HepG2 (cell line): ENCODE measurements around the gene TMOD3. TPM values are rescaled to one million over a fixed set of nuclear protein-coding genes. Genes with fewer than 3 reads are reported as not detected.
A peak's percentile ranks its signal among the peaks of the same experiment; 100 is the strongest.

Experiments used
- BCLAF1 ChIP-seq: fragments of 450-650 bp; IDR thresholded peaks from 2 replicates; pipeline ENCODE4 v1.6.1; 2017; ENCODE audit warnings: mild to moderate bottlenecking
- CTCF ChIP-seq: sonication (generic); formaldehyde crosslinking; IDR thresholded peaks from 2 replicates; pipeline ENCODE4 v1.5.0; 2020; ENCODE audit warnings: mild to moderate bottlenecking, missing genetic modification reagents, moderate library complexity
- DMAP1 ChIP-seq: IDR thresholded peaks from 2 replicates; pipeline ENCODE4 v1.6.1; 2016
- HIC2 ChIP-seq: sonication (generic); formaldehyde crosslinking; IDR thresholded peaks from 2 replicates; pipeline ENCODE4 v1.9.0; 2022; ENCODE audit warnings: low read depth, missing genetic modification reagents
- IKZF5 ChIP-seq: IDR thresholded peaks from 2 replicates; pipeline ENCODE4 v1.6.1; 2018; ENCODE audit warnings: missing genetic modification reagents, mild to moderate bottlenecking, missing compliant biosample characterization
- KDM6A ChIP-seq: IDR thresholded peaks from 2 replicates; pipeline ENCODE4 v1.6.1; 2016; ENCODE audit warnings: low read depth
- LRRFIP1 ChIP-seq: sonication (generic); formaldehyde crosslinking; conservative IDR thresholded peaks from 2 replicates; pipeline ENCODE4 v1.4.0; 2020; ENCODE audit warnings: missing genetic modification reagents
- MED8 ChIP-seq: sonication (generic); formaldehyde crosslinking; IDR thresholded peaks from 2 replicates; pipeline ENCODE4 v1.8.1; 2023; ENCODE audit warnings: mild to moderate bottlenecking, missing genetic modification reagents; ENCODE audit not compliant: insufficient replicate concordance
- MXI1 ChIP-seq: IDR thresholded peaks from 3 replicates; pipeline ENCODE4 v1.6.1; 2012; ENCODE audit warnings: low read depth, low read length, inconsistent platforms, borderline replicate concordance
- NFE2L2 ChIP-seq: fragments of 150-350 bp; IDR thresholded peaks from 2 replicates; pipeline ENCODE4 v1.6.1; 2014; ENCODE audit warnings: low read length
- SMC3 ChIP-seq: IDR thresholded peaks from 2 replicates; pipeline ENCODE4 v1.6.1; 2011; ENCODE audit warnings: low read length, improper control_type of control experiment
- ZBTB37 ChIP-seq: sonication (generic); formaldehyde crosslinking; IDR thresholded peaks from 2 replicates; pipeline ENCODE4 v1.4.0; 2020; ENCODE audit warnings: mild to moderate bottlenecking, missing genetic modification reagents
- ZNF17 ChIP-seq: sonication (generic); formaldehyde crosslinking; IDR thresholded peaks from 2 replicates; pipeline ENCODE4 v1.5.0; 2020; ENCODE audit warnings: mild to moderate bottlenecking, missing genetic modification reagents
- ZNF234 ChIP-seq: sonication (generic); formaldehyde crosslinking; conservative IDR thresholded peaks from 2 replicates; pipeline ENCODE4 v1.5.1; 2020; ENCODE audit warnings: mild to moderate bottlenecking, missing genetic modification reagents
- polyA plus RNA-seq, 8 experiments: library from polyadenylated mRNA; depleted of rRNA in 3 of 8; stranded (reverse) in 7 of 8; unstranded in 1 of 8; fragments of >200 nt; fragmentation: Illumina TruSeq in 4 of 8; extraction: Trizol in 4 of 8; gene quantifications; 2 replicates each; pipeline versions ENCODE4 v1.2.1 to v1.2.3, GENCODE V29; 2011 to 2016; ENCODE audit warnings: low read depth in 4 of 8, missing spikeins in 1 of 8, mixed read lengths in 1 of 8; ENCODE audit not compliant: insufficient read depth in 1 of 8
- total RNA-seq, 5 experiments: library from RNA; depleted of rRNA; stranded (reverse); fragments of >200 nt; fragmentation: Illumina TruSeq; extraction: Trizol; gene quantifications; 2 replicates each; pipeline ENCODE4 v1.2.3, GENCODE V29; 2016; ENCODE audit warnings: low read depth in 1 of 5

TMOD3 gene
- total and polyA plus RNA-seq, 2 of the 13 experiments (the other 11 are each of a cell fraction or from before 2014, with no cell fraction given), result 5.1 to 23.2 TPM

GRCh38 chr15:51907136-51907862 is 77.8 kb downstream of the TMOD3 start (continued):
- peak; percentile 62; the same call in 1 of the 3 replicates for TF ChIP-seq MXI1
- TF ChIP-seq LRRFIP1 (CRISPR knock-in tag), result no peak
- peak; percentile 26; the same call in 1 of the 2 replicates for TF ChIP-seq DMAP1 (CRISPR knock-in tag)
- TF ChIP-seq MED8, result no peak
- no peak for TF ChIP-seq ZNF17 (CRISPR knock-in tag)
- TF ChIP-seq HIC2 (CRISPR knock-in tag), result no peak
- TF ChIP-seq BCLAF1, result no peak
- no peak for TF ChIP-seq ZNF234
- no peak for TF ChIP-seq KDM6A (CRISPR knock-in tag)
- TF ChIP-seq IKZF5 (CRISPR knock-in tag), result 0 out of 2 replicates have a peak, but pooled peaks have one; percentile 46
- TF ChIP-seq SMC3, result peak; percentile 57; the same call in 1 of the 2 replicates
- no peak for TF ChIP-seq NFE2L2
- peak; percentile 68 for TF ChIP-seq CTCF (CRISPR knock-in tag)
- 0 out of 2 replicates have a peak, but pooled peaks have one; percentile 22 for TF ChIP-seq ZBTB37 (CRISPR knock-in tag)
